GM21381 (cell line): ENCODE data around the gene GAS7.
"Not testable (repeated sequence)": the region's sequence is repeated elsewhere in the genome, so short reads cannot be mapped to it uniquely, and the experiment has no call there.

Source experiments
- ATAC-seq: cut with Tn5 transposase; IDR thresholded peaks from one replicate; pipeline ENCODE4 v1.9.1; 2021; ENCODE audit warnings: mild to moderate bottlenecking, moderate library complexity; ENCODE audit not compliant: unreplicated experiment

Gene GAS7

DNA sequence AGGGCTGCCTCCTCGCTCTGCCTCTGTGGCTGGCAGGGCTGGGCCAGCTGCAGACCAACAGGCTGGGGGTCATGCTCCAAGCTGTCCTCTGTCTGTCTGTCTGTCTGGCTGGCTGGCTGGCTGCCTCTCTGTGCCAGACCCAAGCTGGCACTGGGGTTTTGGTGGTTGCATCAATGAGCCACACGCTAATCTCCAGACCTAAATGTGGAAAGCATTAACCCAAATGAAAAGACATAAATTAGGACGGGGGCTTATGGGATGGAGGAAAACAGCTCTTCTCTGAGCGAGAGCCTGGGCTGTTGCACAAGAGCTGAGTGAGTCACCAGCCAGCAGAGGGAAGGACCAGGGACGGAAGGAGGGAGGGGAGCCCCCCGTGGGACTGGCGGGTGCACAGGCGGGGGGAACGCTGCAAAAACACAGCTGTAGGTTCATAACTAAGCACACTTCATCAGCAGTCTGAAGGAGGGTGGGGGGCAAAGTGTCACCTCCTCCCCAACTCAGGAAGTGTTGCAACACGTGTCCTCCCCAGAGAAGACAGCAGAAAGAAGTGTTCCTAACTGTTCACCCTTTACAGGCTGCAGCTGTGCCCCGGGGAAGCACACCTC is 83.4 kb downstream of the GAS7 start:
- ATAC-seq: peak; percentile 38

DNA sequence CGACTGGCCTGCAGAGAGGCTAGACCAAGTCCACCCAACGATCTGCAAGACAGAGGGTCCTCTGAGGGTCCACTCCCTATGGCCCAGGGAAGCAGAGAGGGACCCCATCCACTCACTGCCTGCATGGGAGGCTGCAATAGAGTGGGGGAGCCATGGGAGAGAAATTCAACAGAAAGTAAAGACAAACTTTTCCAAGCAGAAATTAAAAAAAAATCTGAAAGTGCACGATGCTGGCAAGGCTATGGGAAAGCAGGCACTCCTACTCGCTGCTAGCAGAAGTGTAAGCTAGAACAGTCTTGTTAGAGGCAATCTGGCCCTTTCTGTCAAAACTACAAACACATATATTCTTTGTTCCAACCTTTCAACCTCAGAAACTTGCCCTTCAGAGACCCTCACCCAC is 85.4 kb downstream of the GAS7 start:
- no peak for ATAC-seq

DNA sequence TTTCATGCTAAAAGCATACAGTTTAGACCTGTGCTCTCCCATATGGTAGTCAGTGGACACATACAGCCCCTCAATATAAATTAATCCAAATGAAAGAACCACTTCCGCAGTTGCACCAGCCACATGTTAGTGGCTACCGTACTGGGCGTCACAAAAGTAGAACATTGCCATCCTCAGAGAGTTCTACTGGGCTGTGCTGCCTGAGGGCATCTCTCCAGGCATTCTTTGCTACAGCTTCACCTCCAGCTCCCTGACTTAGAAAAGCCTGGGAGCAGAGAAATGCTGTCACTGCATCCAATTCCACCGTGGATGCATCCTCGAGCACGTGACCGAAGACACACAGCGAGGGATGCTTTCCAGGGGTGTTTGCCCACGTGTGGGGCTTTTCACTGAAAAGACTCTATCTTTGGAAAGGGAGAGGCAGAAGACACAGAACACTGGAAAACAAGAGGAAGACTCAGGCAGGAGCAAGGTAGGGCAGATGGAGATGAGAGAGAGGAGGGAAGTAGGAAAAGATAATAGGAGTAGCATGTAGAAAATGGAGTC is 86.4 kb downstream of the GAS7 start:
- ATAC-seq: no peak

DNA sequence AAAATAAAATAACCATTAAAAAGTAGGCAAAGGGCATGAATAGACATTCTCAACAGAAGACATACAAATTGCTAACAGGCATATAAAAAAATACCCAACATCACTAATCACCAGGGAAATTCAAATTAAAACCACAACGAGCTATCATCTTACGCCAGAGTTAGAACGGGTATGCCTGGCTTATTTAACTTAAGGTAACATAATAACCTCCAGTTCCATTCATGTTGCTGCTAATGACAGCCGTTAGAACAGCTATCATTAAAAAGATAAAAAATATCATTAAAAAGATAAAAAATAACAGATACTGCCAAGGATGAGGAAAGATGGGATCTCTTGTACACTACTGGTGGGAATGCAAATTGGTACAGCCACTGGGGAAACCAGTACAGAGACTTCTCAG is 89.3 kb downstream of the GAS7 start:
- no peak for ATAC-seq

GRCh38 chr17:10107316-10108165 is 90.9 kb downstream of the GAS7 start:
- ATAC-seq: no peak

DNA sequence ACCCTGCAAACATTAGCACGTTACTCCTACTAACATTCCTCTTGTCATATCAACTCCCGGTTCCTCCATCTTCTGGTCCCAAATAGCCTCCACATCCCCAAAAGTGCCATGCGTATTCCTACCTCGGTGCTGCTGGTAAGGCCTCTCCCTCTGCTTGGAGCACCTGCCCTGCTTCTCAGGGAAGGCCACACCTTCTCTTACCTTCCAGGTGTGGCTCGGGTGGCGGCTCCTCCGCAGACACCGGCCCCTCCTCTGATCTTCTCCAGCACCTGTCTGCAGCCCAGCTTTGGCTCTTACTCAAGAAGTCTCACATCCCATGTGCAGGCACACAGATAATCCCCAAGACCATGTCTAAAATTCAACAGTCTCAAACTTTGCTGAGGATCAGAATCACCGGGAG is 92.3 kb downstream of the GAS7 start:
- no peak for ATAC-seq

DNA sequence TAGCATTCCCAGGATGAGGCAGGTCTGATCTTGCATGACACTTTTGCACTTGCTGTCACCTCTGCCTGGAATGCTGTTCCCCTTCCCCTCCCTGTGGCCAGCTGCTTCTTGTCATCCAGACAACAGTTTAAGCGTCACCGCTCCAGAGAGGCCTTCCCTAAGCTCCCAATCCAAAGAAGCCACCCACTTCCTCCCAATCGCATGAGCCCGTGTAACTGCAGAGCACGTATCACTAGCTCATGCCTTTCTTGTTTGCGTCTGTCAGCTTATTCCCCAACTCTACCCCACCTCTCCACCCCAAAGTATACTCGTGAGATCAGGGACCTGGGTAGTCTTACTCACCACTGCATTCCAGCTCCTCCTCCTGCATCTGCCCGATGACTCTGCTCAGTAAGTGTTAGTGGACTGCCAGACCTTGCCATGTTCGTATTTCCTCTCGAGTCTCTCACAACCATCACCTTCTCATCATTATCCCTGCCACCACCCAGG is 92.8 kb downstream of the GAS7 start:
- ATAC-seq: no peak

- no peak for ATAC-seq
These were observed 94.7 kb downstream of the GAS7 start for GRCh38 chr17:10103712-10104111.

DNA sequence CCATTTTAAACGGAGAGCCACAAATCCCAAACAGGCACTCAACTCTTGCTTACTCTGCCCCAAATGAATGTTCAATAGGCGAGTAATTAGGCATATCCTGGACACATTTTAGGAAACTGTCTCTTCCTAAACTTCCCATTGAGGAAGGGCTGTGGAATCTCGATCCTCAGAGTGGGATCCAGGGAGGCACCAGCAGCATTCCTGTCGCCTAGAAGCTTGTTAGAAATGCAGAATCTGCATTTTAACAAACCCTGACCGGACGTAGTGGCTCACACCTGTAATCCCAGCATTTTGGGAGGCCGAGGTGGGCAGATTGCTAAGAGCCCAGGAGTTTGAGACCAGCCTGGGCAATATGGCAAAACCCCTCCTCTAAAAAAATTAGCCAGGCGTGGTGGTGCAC is 95.6 kb downstream of the GAS7 start:
- no peak for ATAC-seq

GRCh38 chr17:10099051-10099571 is 99.3 kb downstream of the GAS7 start:
- ATAC-seq: no peak

DNA sequence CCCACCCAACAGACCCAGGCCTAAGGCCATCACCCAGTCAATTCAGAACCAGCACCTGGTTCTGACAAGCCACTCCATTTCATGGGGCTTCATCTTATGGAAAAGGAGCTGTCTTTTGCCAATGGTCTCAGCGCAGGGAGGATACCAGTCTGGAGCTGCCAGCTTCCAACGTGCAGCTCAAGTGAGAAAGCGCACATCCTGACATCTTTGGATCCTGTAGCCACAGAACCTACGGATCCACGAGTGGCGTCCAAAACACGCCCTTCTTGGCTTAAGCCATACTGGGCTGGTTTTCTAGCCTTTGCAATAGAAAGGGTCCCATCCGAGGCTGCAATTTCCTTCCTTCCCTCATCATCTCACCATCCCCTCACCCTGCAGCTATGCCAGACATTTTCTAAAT is 101.8 kb downstream of the GAS7 start:
- no peak for ATAC-seq

DNA sequence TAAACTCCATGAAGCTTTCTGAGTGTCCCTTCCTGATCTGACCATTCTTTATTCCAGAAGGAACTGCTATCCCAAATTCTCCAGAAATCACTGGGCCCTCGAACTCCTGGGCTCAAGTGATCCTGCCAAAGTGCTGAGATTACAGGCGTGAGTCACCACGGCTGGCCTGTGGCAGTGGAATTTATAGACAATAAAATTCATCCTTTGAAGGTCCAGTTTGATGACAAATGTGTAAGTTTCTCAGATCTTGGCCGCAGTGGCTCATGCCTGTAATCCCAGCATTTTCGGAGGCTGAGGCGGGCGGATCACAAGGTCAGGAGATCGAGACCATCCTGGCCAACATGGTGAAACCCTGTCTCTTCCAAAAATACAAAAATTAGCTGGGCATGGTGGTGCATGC is 103.1 kb downstream of the GAS7 start:
- ATAC-seq: not testable (repeated sequence)

DNA sequence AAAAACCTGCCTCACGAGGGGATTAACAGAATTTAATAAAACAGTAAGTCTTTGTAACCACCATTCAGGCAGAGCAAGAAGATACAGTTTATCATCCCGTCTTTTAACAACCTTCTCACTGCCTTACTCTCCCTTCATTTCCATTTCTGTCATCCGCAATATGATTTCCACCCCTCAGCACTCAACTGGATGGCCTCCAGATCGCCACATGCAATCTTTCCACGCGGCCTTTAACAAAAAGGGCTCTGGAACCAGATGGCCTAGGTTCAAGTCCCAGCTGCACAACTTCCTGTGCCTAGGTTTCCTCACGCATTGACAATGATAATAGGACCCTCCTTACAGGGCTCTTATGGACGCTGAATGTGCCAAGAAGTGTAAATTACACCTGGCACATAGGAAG is 103.6 kb downstream of the GAS7 start:
- no peak for ATAC-seq

DNA sequence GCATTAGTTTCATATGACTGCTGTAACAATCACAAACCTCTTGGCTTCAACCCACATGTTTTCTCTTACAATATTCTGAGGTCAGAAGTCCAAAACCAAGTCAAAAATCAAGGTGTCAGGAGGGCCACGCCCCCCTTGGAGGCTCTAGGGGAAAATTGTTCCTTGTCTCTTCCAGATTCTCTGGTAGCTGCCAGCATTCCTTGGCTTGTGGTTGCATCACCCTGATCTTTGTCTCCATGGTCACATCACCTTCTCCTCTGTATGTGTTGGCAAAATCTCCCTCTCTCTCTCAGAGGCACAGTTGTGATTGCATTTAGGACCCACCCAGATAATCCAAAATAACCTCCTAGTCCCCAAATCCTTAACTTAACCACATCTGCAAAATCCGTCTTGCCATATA is 105.8 kb downstream of the GAS7 start:
- ATAC-seq: no peak

- ATAC-seq: no peak
These were observed 107.4 kb downstream of the GAS7 start for GRCh38 chr17:10091046-10091445.

DNA sequence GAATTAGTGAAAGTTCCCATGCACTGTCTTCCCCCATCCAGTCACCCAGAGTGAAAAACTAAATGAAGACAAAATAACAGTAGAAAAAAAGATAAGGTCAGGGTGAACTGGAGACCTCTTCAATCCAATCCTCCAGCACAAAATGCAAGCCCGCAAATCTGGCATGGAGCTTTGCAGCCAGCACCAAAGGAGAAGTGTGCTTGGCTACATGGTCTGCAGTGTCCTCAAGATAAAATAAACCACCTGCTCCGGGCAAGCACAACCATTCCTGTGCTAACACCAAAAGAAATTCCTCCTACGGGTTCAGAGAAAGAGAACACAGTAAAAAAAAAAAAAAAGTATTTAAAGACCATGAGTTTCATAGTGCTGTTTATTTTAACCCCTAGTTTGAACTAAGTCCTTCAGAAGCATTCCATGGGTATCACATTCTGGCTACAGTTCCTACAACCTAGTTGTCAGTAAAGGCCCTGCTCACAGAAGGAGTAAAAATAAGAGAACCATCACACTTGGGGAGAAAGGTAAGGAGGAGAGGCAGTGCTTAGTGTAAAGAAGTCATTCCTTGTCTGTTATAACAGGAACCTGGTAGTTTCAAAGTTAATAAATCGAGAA is 109.1 kb downstream of the GAS7 start:
- no peak for ATAC-seq

DNA sequence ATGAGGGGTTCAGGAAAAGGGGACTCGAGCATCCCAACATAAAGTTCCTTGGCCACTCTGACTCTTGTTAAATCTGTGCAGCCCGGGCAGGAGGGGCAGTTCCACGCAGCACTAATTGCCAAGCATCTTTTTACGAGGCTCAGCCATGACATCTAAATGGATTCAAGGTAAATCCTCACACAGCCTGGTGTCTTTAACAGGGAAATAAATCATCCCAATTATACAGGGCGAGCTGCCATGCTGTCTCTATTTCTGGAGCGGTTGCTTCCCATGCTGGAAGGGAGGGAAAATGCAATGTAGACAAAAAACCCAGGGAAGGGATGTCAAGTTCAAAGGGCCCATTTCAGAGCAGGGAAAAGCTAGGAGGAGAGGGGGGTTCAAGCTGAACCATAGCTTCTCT is 110.0 kb downstream of the GAS7 start:
- no peak for ATAC-seq

DNA sequence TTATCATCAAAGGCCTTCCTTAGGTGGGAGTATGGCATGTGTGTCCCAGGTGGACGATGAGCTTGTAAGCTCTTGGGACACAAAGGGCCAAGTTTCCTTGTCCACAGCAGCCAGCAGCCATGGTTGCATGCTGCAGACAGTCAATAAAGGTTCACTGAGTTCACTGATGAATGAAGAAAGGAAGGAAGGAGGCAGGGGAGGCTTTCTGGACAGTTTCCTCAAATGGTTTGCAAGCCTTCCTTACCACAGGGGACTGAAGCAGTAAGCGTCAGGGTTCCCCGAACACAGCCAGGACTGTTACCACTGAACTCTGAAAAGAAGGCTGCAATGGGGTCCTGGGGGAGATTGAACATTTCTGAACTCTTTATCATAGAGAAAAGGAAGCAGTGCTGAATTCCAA is 111.1 kb downstream of the GAS7 start:
- ATAC-seq: no peak

DNA sequence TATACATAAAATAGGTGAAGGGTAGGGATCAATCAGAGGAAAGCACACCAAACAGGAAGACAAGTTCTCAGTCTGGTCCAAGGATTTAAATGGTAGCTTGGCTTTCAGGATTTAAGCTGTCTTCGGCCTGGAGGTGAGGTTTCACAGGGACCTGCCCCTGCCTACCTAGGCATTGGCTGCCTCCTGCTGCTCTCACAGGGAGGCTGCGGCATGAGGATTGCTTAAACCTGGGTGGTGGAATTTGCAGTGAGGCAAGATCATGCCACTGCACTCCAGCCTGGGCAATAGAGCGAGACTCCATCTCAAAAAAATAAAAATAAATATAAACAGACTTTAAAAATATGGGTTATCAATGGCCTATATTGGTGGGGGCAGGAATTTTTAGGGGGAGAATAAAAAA is 114.5 kb downstream of the GAS7 start:
- ATAC-seq: no peak

DNA sequence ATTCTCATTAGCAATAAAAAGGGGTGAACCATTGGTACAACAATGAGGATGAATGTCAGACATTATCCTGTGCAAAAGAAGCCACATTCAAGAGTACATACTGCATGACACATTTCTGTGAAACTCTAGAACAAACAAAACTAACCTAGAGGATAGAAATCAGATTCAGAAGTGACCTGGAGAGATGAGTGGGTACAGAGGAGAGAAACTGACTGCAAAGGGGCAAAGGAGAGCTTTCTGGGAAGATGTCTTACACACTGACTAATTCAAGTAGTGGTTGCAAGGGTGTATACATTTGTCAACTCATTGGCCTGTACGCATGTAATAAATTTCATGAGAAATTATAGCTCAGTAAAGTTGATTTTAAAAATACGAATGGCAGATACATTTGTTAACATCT is 115.6 kb downstream of the GAS7 start:
- no peak for ATAC-seq

GRCh38 chr17:10081571-10082169 is 116.7 kb downstream of the GAS7 start:
- ATAC-seq: no peak
